ENCODE results near the gene TRHDE. TPM values are rescaled to one million over a fixed set of nuclear protein-coding genes. Genes with fewer than 3 reads are reported as not detected.
A peak's percentile ranks its signal among the peaks of the same experiment; 100 is the strongest.

The TRHDE gene, protein sequence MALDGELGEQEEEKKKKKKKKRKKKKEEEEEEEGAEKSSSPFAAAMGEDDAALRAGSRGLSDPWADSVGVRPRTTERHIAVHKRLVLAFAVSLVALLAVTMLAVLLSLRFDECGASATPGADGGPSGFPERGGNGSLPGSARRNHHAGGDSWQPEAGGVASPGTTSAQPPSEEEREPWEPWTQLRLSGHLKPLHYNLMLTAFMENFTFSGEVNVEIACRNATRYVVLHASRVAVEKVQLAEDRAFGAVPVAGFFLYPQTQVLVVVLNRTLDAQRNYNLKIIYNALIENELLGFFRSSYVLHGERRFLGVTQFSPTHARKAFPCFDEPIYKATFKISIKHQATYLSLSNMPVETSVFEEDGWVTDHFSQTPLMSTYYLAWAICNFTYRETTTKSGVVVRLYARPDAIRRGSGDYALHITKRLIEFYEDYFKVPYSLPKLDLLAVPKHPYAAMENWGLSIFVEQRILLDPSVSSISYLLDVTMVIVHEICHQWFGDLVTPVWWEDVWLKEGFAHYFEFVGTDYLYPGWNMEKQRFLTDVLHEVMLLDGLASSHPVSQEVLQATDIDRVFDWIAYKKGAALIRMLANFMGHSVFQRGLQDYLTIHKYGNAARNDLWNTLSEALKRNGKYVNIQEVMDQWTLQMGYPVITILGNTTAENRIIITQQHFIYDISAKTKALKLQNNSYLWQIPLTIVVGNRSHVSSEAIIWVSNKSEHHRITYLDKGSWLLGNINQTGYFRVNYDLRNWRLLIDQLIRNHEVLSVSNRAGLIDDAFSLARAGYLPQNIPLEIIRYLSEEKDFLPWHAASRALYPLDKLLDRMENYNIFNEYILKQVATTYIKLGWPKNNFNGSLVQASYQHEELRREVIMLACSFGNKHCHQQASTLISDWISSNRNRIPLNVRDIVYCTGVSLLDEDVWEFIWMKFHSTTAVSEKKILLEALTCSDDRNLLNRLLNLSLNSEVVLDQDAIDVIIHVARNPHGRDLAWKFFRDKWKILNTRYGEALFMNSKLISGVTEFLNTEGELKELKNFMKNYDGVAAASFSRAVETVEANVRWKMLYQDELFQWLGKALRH
- under 1 TPM in 3 of 4 donors, not detected in 1; under 0.01 to 0.95 (median 0.50) TPM for total RNA-seq

DNA sequence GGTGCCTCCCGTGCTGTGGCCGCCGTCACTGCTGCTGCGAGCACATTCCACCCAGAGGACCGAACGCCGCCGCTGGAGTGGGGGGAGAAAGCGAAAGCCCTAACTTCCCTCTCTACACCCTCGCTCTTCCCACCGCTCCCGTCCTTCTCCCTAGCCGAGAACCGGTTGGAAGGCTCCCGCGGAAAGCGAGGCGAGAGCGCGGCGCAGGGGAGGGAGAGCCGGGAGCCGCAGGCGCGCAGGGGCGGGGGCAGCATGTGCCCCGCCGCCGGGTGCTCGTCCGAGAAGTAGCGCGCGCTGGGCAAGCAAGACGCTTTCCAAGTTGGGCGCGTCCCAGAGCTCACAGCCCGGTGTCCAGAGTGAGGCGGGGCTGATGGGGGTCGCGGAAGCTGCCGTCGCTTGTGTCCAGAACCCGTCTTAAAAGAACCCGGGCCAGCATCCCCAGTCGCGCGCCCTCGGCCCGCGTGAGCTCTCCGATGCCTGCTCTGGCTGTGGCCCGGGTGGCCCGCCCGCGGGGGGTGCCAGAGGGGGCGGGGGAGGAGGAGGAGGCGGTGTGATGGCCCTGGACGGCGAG is at the start of gene TRHDE:
Gene TRHDE (plus strand): TSS at position 280 of the 571 bp plus-strand sequence. CDS start 274 bp downstream, at position 554.
- peaks cover 4 to 30% (median 14%) of the 10 kb centered on the region in 3 donors for H3K4me1 ChIP-seq
- peak within 1 kb of the TSS; percentile 13 to 73 (median 55) for H3K27ac ChIP-seq
- H3K36me3 ChIP-seq, result no peaks in the 10 kb centered on the region
- H3K4me3 ChIP-seq, result peak within 1 kb of the TSS; percentile 28 to 65 (median 52)
- no peak for DNase-seq
- no peaks in the 10 kb centered on the region for H3K9me3 ChIP-seq
- peaks cover 8 to 90% (median 10%) of the 10 kb centered on the region in 4 donors for H3K27me3 ChIP-seq
- 0 to 4% methylated on average over 4 to 14 of the region's 60 CpGs for WGBS, 2 donors
- no peak for TF ChIP-seq POLR2A (IDR thresholded peaks at IDR 0.05)
- TF ChIP-seq, protein P1, sequence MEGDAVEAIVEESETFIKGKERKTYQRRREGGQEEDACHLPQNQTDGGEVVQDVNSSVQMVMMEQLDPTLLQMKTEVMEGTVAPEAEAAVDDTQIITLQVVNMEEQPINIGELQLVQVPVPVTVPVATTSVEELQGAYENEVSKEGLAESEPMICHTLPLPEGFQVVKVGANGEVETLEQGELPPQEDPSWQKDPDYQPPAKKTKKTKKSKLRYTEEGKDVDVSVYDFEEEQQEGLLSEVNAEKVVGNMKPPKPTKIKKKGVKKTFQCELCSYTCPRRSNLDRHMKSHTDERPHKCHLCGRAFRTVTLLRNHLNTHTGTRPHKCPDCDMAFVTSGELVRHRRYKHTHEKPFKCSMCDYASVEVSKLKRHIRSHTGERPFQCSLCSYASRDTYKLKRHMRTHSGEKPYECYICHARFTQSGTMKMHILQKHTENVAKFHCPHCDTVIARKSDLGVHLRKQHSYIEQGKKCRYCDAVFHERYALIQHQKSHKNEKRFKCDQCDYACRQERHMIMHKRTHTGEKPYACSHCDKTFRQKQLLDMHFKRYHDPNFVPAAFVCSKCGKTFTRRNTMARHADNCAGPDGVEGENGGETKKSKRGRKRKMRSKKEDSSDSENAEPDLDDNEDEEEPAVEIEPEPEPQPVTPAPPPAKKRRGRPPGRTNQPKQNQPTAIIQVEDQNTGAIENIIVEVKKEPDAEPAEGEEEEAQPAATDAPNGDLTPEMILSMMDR (IDR thresholded peaks at IDR 0.05), result no peak
- intact Hi-C loops (cut with DNase I), result no loop called here

DNA sequence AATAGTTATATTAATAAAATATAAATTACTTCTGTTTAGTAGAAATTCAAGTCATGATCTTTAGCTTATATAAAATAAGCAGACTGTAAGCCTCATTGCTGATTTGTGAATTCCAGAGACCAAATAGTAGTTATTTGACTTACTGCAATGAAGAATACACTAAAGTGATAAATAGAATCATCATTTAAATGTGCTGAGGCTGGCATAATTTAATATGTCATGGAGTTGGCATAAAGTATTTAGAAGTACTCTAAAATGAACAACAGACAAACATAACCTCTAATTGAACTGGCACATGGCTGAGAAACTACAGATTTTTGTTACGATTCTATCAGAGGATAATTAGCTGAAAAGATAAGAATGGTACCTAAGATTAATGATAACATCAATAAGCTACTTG is 45.7 kb upstream of the TRHDE start:
- no peaks in the 10 kb centered on the region for H3K27me3 ChIP-seq
- H3K36me3 ChIP-seq, result no peaks in the 10 kb centered on the region
- no peak for TF ChIP-seq POLR2A (IDR thresholded peaks at IDR 0.05)
- TF ChIP-seq, protein P1 (IDR thresholded peaks at IDR 0.05), result no peak
- no peaks in the 10 kb centered on the region for H3K9me3 ChIP-seq
- no peak overlapping the region for H3K27ac ChIP-seq
- no peak overlapping the region for H3K4me3 ChIP-seq
- H3K4me1 ChIP-seq, result no peaks in the 10 kb centered on the region
- WGBS, 2 donors, result 65 to 80% methylated on average over 1 of the region's 1 CpG
- intact Hi-C loops (cut with DNase I), result no loop called here
- DNase-seq, result no peak

DNA sequence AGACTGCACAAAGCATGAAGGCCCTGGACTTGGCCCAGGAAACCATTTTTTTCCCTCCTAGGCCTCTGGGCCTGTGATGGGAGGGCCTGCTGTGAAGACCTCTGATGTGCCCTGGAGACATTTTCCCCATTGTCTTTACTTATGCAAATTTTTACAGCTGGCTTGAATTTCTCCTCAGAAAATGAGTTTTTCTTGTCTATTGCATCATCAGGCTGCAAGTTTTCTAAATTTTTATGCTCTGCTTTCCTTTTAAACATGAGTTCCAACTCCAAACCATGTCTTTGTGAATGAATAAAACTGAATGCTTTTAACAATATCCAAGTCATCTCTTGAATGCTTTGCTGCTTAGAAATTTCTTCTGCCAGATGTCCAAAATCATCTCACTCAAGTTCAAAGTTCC is 43.7 kb upstream of the TRHDE start:
- H3K4me1 ChIP-seq, result no peaks in the 10 kb centered on the region
- no peak overlapping the region for H3K4me3 ChIP-seq
- no peaks in the 10 kb centered on the region for H3K36me3 ChIP-seq
- H3K27ac ChIP-seq, result no peak overlapping the region
- TF ChIP-seq, protein P1 (IDR thresholded peaks at IDR 0.05), result no peak
- no peak for TF ChIP-seq POLR2A (IDR thresholded peaks at IDR 0.05)
- intact Hi-C loops (cut with DNase I), result no loop called here
- H3K9me3 ChIP-seq, result no peaks in the 10 kb centered on the region
- H3K27me3 ChIP-seq, result no peaks in the 10 kb centered on the region
- DNase-seq, result no peak

DNA sequence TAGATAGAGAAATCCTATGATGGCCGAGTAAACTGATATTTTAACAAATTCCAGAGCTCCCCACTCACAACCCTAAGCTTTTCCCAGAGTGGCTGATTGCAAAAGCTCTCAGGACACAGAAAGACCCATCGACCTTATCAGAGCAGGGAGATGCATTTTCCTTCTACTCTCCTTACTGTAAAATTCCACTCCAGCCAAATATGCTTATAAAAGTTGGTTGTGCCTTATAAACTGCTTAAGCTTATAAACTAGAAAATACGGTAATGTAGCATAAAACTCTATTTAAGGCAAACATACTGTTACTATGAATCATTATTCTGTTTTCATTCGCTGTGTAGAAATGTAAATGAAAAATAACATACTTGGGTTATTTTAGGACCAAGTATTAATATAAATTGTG is 41.6 kb upstream of the TRHDE start:
- Histone ChIP-seq H3K4me3 (no peak overlapping the region), H3K4me1 (no peaks in the 10 kb centered on the region), H3K27me3 (no peaks in the 10 kb centered on the region), H3K9me3 (no peaks in the 10 kb centered on the region), H3K36me3 (no peaks in the 10 kb centered on the region), H3K27ac (no peak overlapping the region)
- 36 to 43% methylated on average over 4 of the region's 4 CpGs for WGBS, 2 donors
- no peak for DNase-seq
- no peak for TF ChIP-seq POLR2A (IDR thresholded peaks at IDR 0.05)
- TF ChIP-seq, protein P1 (IDR thresholded peaks at IDR 0.05), result no peak
- intact Hi-C loops (cut with DNase I), result no loop called here
